ENCODE measurements around the gene TRIO. TPM values are rescaled to one million over a fixed set of nuclear protein-coding genes. Genes with fewer than 3 reads are reported as not detected.

The TRIO gene
- total and polyA plus RNA-seq, 2 of the 8 experiments (the other 6 are each of a cell fraction or from before 2014, with no cell fraction given) = 35.1 to 69.1 TPM

DNA sequence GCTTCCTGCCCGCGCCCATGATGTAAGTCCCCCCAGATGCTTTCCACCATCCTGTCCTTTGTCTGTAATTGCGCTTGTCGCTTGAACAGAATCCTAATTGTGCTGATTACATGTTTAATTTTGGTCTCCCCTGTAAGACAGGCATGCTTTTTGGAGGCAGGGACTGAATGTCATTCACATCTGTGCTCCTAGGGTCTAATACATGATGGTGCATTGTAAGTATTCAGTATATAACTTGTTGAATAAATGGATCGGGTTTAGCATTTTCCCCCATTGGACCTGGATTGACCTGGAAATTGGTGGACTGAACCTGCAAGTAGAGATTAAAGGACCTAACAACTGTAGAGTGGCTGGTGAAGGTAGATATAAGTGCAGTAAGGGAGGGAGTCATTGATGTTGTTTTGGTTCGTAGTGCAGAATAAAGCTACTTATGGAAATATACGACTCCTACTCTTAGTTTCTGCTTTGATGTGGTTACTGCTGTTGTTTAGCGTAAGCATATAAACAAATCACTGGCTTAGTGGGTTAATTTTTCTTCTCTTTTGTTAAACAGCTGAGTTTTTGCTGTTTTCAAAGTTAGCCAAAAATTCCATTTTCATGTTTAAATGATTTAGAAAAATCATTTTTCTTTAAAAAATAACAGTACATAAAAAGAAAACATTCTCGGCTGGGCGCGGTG lies 57.3 kb downstream of the TRIO start (continued):
- TF ChIP-seq, protein P1, sequence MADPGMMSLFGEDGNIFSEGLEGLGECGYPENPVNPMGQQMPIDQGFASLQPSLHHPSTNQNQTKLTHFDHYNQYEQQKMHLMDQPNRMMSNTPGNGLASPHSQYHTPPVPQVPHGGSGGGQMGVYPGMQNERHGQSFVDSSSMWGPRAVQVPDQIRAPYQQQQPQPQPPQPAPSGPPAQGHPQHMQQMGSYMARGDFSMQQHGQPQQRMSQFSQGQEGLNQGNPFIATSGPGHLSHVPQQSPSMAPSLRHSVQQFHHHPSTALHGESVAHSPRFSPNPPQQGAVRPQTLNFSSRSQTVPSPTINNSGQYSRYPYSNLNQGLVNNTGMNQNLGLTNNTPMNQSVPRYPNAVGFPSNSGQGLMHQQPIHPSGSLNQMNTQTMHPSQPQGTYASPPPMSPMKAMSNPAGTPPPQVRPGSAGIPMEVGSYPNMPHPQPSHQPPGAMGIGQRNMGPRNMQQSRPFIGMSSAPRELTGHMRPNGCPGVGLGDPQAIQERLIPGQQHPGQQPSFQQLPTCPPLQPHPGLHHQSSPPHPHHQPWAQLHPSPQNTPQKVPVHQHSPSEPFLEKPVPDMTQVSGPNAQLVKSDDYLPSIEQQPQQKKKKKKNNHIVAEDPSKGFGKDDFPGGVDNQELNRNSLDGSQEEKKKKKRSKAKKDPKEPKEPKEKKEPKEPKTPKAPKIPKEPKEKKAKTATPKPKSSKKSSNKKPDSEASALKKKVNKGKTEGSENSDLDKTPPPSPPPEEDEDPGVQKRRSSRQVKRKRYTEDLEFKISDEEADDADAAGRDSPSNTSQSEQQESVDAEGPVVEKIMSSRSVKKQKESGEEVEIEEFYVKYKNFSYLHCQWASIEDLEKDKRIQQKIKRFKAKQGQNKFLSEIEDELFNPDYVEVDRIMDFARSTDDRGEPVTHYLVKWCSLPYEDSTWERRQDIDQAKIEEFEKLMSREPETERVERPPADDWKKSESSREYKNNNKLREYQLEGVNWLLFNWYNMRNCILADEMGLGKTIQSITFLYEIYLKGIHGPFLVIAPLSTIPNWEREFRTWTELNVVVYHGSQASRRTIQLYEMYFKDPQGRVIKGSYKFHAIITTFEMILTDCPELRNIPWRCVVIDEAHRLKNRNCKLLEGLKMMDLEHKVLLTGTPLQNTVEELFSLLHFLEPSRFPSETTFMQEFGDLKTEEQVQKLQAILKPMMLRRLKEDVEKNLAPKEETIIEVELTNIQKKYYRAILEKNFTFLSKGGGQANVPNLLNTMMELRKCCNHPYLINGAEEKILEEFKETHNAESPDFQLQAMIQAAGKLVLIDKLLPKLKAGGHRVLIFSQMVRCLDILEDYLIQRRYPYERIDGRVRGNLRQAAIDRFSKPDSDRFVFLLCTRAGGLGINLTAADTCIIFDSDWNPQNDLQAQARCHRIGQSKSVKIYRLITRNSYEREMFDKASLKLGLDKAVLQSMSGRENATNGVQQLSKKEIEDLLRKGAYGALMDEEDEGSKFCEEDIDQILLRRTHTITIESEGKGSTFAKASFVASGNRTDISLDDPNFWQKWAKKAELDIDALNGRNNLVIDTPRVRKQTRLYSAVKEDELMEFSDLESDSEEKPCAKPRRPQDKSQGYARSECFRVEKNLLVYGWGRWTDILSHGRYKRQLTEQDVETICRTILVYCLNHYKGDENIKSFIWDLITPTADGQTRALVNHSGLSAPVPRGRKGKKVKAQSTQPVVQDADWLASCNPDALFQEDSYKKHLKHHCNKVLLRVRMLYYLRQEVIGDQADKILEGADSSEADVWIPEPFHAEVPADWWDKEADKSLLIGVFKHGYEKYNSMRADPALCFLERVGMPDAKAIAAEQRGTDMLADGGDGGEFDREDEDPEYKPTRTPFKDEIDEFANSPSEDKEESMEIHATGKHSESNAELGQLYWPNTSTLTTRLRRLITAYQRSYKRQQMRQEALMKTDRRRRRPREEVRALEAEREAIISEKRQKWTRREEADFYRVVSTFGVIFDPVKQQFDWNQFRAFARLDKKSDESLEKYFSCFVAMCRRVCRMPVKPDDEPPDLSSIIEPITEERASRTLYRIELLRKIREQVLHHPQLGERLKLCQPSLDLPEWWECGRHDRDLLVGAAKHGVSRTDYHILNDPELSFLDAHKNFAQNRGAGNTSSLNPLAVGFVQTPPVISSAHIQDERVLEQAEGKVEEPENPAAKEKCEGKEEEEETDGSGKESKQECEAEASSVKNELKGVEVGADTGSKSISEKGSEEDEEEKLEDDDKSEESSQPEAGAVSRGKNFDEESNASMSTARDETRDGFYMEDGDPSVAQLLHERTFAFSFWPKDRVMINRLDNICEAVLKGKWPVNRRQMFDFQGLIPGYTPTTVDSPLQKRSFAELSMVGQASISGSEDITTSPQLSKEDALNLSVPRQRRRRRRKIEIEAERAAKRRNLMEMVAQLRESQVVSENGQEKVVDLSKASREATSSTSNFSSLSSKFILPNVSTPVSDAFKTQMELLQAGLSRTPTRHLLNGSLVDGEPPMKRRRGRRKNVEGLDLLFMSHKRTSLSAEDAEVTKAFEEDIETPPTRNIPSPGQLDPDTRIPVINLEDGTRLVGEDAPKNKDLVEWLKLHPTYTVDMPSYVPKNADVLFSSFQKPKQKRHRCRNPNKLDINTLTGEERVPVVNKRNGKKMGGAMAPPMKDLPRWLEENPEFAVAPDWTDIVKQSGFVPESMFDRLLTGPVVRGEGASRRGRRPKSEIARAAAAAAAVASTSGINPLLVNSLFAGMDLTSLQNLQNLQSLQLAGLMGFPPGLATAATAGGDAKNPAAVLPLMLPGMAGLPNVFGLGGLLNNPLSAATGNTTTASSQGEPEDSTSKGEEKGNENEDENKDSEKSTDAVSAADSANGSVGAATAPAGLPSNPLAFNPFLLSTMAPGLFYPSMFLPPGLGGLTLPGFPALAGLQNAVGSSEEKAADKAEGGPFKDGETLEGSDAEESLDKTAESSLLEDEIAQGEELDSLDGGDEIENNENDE (IDR thresholded peaks at IDR 0.05; ENCODE audit: insufficient replicate concordance, low read length) = no peak
- no peak for TF ChIP-seq POLR2A (IDR thresholded peaks at IDR 0.05; ENCODE audit: control extremely low read depth in 1 of 2, low read depth in 2 of 2, low read length in 2 of 2)
- no peak for TF ChIP-seq SAP30 (IDR thresholded peaks at IDR 0.05; ENCODE audit: insufficient read depth, insufficient replicate concordance, low read length)
- no peak for TF ChIP-seq CTBP2 (IDR thresholded peaks at IDR 0.05; ENCODE audit: borderline replicate concordance, insufficient read depth, insufficient read length, low read length)
- no peak for TF ChIP-seq CHD1 (IDR thresholded peaks at IDR 0.05; ENCODE audit: low read depth, low read length)
- TF ChIP-seq JUN (IDR thresholded peaks at IDR 0.05; ENCODE audit: low read depth, low read length) = no peak
- TF ChIP-seq USF2 (IDR thresholded peaks at IDR 0.05; ENCODE audit: low read length) = no peak
- TF ChIP-seq KDM4A (IDR thresholded peaks at IDR 0.05; ENCODE audit: low read depth, low read length, severe bottlenecking) = no peak
- no peak for TF ChIP-seq TEAD4 (IDR thresholded peaks at IDR 0.05; ENCODE audit: low read depth, low read length)
- TF ChIP-seq CBX5 (IDR thresholded peaks at IDR 0.05; ENCODE audit: low read depth, low read length) = no peak
